Epidermal melanocyte (primary cell): Measurements from ENCODE around the gene MS4A6A.
"Not testable (repeated sequence)": the region's sequence is repeated elsewhere in the genome, so short reads cannot be mapped to it uniquely, and the experiment has no call there.

ENCODE experiments used
- DNase-seq: peaks from one replicate; pipeline ENCODE4 v3.0.0; 2011; ENCODE audit warnings: low spot score; ENCODE audit not compliant: insufficient read length

Gene MS4A6A

GRCh38 chr11:60182541-60183330 lies at the start of gene MS4A6A:
Gene MS4A6A (minus strand): TSS chr11:60183083. CDS start chr11:60181727, 1,356 bp downstream.
- DNase-seq: no peak

GRCh38 chr11:60230681-60231080 lies 47.8 kb upstream of the MS4A6A start:
- no peak for DNase-seq

GRCh38 chr11:60222141-60222540 lies 39.3 kb upstream of the MS4A6A start:
- no peak for DNase-seq

- DNase-seq: no peak
These were observed 38.8 kb upstream of the MS4A6A start for GRCh38 chr11:60221692-60222091.

GRCh38 chr11:60221181-60221580 lies 38.3 kb upstream of the MS4A6A start:
- DNase-seq: no peak

GRCh38 chr11:60214386-60214785 lies 31.5 kb upstream of the MS4A6A start:
- no peak for DNase-seq

GRCh38 chr11:60211206-60211605 lies 28.3 kb upstream of the MS4A6A start:
- no peak for DNase-seq

- no peak for DNase-seq
These were observed 27.1 kb upstream of the MS4A6A start for GRCh38 chr11:60209977-60210376.

- DNase-seq: no peak
These were observed 26.1 kb upstream of the MS4A6A start for GRCh38 chr11:60208951-60209350.

- DNase-seq: no peak
These were observed 25.4 kb upstream of the MS4A6A start for GRCh38 chr11:60208146-60208895.

GRCh38 chr11:60206616-60207015 lies 23.7 kb upstream of the MS4A6A start:
- no peak for DNase-seq

GRCh38 chr11:60204922-60205321 lies 22.0 kb upstream of the MS4A6A start:
- no peak for DNase-seq

GRCh38 chr11:60201334-60201733 lies 18.5 kb upstream of the MS4A6A start:
- DNase-seq: not testable (repeated sequence)

- DNase-seq: no peak
These were observed 14.6 kb upstream of the MS4A6A start for GRCh38 chr11:60197442-60197841.

- no peak for DNase-seq
These were observed 13.1 kb upstream of the MS4A6A start for GRCh38 chr11:60195923-60196368.

- DNase-seq: no peak
These were observed 11.6 kb upstream of the MS4A6A start for GRCh38 chr11:60194511-60194910.

GRCh38 chr11:60193687-60194433 lies 11.0 kb upstream of the MS4A6A start:
- no peak for DNase-seq

GRCh38 chr11:60192564-60192963 lies 9.7 kb upstream of the MS4A6A start:
- DNase-seq: not testable (repeated sequence)

- DNase-seq: not testable (repeated sequence)
These were observed 5.6 kb upstream of the MS4A6A start for GRCh38 chr11:60188481-60188880.

GRCh38 chr11:60186128-60186527 lies 3.2 kb upstream of the MS4A6A start:
- not testable (repeated sequence) for DNase-seq

- DNase-seq: not testable (repeated sequence)
These were observed 2.6 kb upstream of the MS4A6A start for GRCh38 chr11:60185512-60185827.
